ENCODE results near the gene SEMA3A. TPM values are rescaled to one million over a fixed set of nuclear protein-coding genes. Genes with fewer than 3 reads are reported as not detected.

Gene SEMA3A
- total RNA-seq, 1 experiment from 2014 or later, result 20.2 TPM

DNA sequence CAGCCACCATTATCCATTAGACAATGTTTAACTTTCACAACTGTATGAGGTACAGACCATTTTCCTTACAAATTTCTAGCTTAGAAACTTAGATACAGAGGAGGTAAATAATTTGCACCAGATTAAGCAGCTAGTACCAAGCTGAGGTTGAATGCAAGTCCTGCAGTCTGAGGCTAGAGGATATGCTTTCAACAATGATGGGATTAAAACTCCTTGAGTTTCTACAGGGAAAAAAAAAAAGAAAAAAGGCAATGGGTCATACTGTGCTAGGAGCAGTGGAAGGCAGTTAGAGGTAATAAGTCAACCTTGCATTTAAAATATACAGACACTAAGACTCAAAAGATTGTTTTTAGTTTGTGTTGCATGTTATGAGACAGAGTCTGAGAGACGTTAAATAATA, 86.5 kb downstream of the SEMA3A start:
- H3K4me1 Mint-ChIP-seq (ENCODE audit: low read depth, unreplicated experiment), result peaks cover 7% of the 10 kb centered on the region
- no TSS peak for BruUV-seq (replicated peaks)
- intact Hi-C loops (cut with micrococcal nuclease; ENCODE audit: unreplicated experiment), result no loop called here
- TF ChIP-seq, protein P1, sequence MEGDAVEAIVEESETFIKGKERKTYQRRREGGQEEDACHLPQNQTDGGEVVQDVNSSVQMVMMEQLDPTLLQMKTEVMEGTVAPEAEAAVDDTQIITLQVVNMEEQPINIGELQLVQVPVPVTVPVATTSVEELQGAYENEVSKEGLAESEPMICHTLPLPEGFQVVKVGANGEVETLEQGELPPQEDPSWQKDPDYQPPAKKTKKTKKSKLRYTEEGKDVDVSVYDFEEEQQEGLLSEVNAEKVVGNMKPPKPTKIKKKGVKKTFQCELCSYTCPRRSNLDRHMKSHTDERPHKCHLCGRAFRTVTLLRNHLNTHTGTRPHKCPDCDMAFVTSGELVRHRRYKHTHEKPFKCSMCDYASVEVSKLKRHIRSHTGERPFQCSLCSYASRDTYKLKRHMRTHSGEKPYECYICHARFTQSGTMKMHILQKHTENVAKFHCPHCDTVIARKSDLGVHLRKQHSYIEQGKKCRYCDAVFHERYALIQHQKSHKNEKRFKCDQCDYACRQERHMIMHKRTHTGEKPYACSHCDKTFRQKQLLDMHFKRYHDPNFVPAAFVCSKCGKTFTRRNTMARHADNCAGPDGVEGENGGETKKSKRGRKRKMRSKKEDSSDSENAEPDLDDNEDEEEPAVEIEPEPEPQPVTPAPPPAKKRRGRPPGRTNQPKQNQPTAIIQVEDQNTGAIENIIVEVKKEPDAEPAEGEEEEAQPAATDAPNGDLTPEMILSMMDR (IDR thresholded peaks at IDR 0.05; ENCODE audit: unreplicated experiment), result no peak
- no peak overlapping the region for H3K4me3 Mint-ChIP-seq (ENCODE audit: low read depth, unreplicated experiment)
- no peak for DNase-seq
- H3K27me3 Mint-ChIP-seq (ENCODE audit: unreplicated experiment), result no peaks in the 10 kb centered on the region
- no peaks in the 10 kb centered on the region for H3K9me3 Mint-ChIP-seq (ENCODE audit: low read depth, unreplicated experiment)
- H3K36me3 Mint-ChIP-seq (ENCODE audit: insufficient read depth, unreplicated experiment), result no peaks in the 10 kb centered on the region
- CTCF ChIA-PET, result no interaction called here
- no peak overlapping the region for H3K27ac Mint-ChIP-seq (ENCODE audit: unreplicated experiment)

DNA sequence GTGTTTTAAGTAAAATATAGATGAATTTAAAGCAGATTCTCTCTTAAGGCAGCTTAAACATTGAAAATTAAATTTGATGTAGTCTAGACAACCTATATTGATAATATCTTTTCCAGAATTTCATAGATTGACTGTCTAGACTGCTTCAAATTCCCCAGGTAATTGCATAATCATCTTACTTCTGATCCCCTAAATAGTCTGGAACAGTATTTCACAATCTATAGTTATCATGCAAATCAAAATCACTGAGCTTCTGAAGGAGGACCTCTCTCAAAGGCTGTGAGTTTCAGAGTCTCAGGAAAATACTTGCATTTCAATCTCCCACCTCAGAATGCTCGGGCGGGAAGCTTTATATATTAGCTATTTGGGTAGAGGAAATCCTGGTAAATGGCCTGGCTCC, 87.3 kb downstream of the SEMA3A start:
- TF ChIP-seq, protein P1 (IDR thresholded peaks at IDR 0.05; ENCODE audit: unreplicated experiment), result no peak
- Mint-ChIP-seq H3K4me1 (ENCODE audit: low read depth, unreplicated experiment) (no peaks in the 10 kb centered on the region), H3K36me3 (ENCODE audit: insufficient read depth, unreplicated experiment) (no peaks in the 10 kb centered on the region), H3K27ac (ENCODE audit: unreplicated experiment) (no peak overlapping the region), H3K4me3 (ENCODE audit: low read depth, unreplicated experiment) (no peak overlapping the region), H3K9me3 (ENCODE audit: low read depth, unreplicated experiment) (no peaks in the 10 kb centered on the region), H3K27me3 (ENCODE audit: unreplicated experiment) (no peaks in the 10 kb centered on the region)
- BruUV-seq (replicated peaks), result no TSS peak
- intact Hi-C loops (cut with micrococcal nuclease; ENCODE audit: unreplicated experiment), result no loop called here
- no peak for DNase-seq
- CTCF ChIA-PET, result no interaction called here

DNA sequence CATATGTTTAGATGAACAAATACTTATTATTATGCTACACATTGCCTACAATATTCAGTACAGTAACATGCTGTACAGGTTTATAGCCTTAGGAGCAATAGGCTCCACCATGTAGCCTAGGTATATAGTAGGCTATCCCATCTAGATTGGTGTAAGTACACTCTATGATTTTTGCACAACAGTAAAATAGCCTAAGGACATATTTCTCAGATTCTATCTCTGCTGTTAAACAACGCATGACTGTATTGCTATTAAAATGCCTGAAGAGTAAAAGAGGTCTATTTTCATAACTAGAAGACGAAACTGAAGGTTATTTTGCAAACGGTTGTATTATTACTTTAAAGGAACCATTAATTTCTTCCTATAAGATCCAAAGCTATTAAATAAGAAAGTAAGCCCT, 88.3 kb downstream of the SEMA3A start:
- H3K27me3 Mint-ChIP-seq (ENCODE audit: unreplicated experiment), result no peaks in the 10 kb centered on the region
- H3K4me1 Mint-ChIP-seq (ENCODE audit: low read depth, unreplicated experiment), result no peaks in the 10 kb centered on the region
- no peak for DNase-seq
- H3K27ac Mint-ChIP-seq (ENCODE audit: unreplicated experiment), result no peak overlapping the region
- H3K9me3 Mint-ChIP-seq (ENCODE audit: low read depth, unreplicated experiment), result no peaks in the 10 kb centered on the region
- CTCF ChIA-PET, result no interaction called here
- intact Hi-C loops (cut with micrococcal nuclease; ENCODE audit: unreplicated experiment), result no loop called here
- no peak overlapping the region for H3K4me3 Mint-ChIP-seq (ENCODE audit: low read depth, unreplicated experiment)
- no TSS peak for BruUV-seq (replicated peaks)
- TF ChIP-seq, protein P1 (IDR thresholded peaks at IDR 0.05; ENCODE audit: unreplicated experiment), result no peak
- H3K36me3 Mint-ChIP-seq (ENCODE audit: insufficient read depth, unreplicated experiment), result no peaks in the 10 kb centered on the region

DNA sequence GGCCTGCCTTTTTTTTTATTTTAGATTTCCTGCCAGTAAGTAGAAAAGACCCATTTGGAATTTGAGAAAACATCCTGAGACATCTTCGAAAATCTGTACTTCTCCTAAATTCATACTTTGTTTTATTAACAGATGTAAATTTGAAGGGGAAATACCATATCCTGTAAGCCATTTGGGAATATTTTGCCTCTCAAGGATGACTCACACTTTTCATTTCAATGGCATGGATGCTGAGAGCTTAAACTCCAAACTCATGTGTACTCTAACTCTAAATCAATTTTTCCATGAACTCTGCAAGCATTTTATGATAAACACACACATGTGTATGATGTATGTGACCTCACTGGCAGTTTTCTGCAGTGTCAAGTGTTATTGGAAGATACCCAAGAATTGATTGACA, 89.0 kb downstream of the SEMA3A start:
- TF ChIP-seq, protein P1 (IDR thresholded peaks at IDR 0.05; ENCODE audit: unreplicated experiment), result no peak
- H3K4me1 Mint-ChIP-seq (ENCODE audit: low read depth, unreplicated experiment), result no peaks in the 10 kb centered on the region
- H3K9me3 Mint-ChIP-seq (ENCODE audit: low read depth, unreplicated experiment), result no peaks in the 10 kb centered on the region
- H3K4me3 Mint-ChIP-seq (ENCODE audit: low read depth, unreplicated experiment), result no peak overlapping the region
- intact Hi-C loops (cut with micrococcal nuclease; ENCODE audit: unreplicated experiment), result no loop called here
- no TSS peak for BruUV-seq (replicated peaks)
- no peak for DNase-seq
- H3K36me3 Mint-ChIP-seq (ENCODE audit: insufficient read depth, unreplicated experiment), result no peaks in the 10 kb centered on the region
- H3K27me3 Mint-ChIP-seq (ENCODE audit: unreplicated experiment), result no peaks in the 10 kb centered on the region
- H3K27ac Mint-ChIP-seq (ENCODE audit: unreplicated experiment), result no peak overlapping the region
- CTCF ChIA-PET, result no interaction called here

DNA sequence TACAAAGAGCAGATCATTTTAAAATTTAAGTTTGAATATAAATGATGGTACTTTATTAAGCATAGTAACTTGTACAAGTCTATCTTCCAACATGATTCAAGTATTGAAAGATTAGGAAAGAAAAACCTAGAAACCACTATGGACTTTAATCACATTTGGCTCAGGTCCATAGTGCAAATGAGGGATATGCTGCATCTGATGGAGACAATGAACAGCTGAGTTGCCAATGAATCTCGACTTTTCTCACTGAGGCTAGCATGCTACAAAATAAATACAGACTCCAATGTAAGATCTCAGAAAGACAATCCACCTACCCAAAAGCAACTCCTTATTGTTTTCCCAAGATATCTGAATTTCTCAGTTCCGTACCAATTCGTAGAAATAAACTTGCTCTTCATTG, 89.8 kb downstream of the SEMA3A start:
- TF ChIP-seq, protein P1 (IDR thresholded peaks at IDR 0.05; ENCODE audit: unreplicated experiment), result no peak
- no peaks in the 10 kb centered on the region for H3K9me3 Mint-ChIP-seq (ENCODE audit: low read depth, unreplicated experiment)
- CTCF ChIA-PET, result no interaction called here
- no peaks in the 10 kb centered on the region for H3K4me1 Mint-ChIP-seq (ENCODE audit: low read depth, unreplicated experiment)
- intact Hi-C loops (cut with micrococcal nuclease; ENCODE audit: unreplicated experiment), result no loop called here
- H3K36me3 Mint-ChIP-seq (ENCODE audit: insufficient read depth, unreplicated experiment), result no peaks in the 10 kb centered on the region
- DNase-seq, result no peak
- no peak overlapping the region for H3K27ac Mint-ChIP-seq (ENCODE audit: unreplicated experiment)
- no TSS peak for BruUV-seq (replicated peaks)
- no peak overlapping the region for H3K4me3 Mint-ChIP-seq (ENCODE audit: low read depth, unreplicated experiment)
- H3K27me3 Mint-ChIP-seq (ENCODE audit: unreplicated experiment), result no peaks in the 10 kb centered on the region

Measured in Calu3 (cell line).